Activated CD4-positive, alpha-beta T cell treated with anti-CD3 and anti-CD28 coated beads, Interleukin-2, Interleukin-4, amounts not matched to agents 100 ng/mL and 50 ng/mL, durations not matched to agents 16 hours and 8 hours (primary cell): ENCODE measurements around the gene CHPT1.
A peak's percentile ranks its signal among the peaks of the same experiment; 100 is the strongest.
"Not testable (repeated sequence)": the region's sequence is repeated elsewhere in the genome, so short reads cannot be mapped to it uniquely, and the experiment has no call there.

ENCODE experiments used
- DNase-seq: peaks from one replicate; pipeline ENCODE4 v3.0.0-alpha.2; 2020; ENCODE audit warnings: low spot score

Gene CHPT1

DNA sequence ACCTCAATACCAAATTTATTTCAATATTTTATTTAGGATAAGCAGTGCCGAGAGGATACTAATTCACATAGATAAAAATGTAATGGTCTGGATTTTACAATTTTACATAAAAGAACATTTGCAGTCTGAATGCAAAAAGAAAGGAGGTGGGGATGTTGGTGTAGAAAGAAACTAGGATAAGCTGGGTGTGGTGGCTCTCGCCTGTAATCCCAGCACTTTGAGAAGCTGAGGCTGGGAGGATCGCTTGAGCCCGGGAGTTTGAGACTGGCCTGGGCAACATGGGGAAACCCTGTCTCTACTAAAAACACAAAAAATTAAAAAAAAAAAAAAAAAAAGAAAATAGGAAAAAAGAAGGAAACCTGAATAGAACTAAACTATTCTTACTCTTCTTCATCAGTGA, 25.0 kb downstream of the CHPT1 start:
- DNase-seq = no peak

DNA sequence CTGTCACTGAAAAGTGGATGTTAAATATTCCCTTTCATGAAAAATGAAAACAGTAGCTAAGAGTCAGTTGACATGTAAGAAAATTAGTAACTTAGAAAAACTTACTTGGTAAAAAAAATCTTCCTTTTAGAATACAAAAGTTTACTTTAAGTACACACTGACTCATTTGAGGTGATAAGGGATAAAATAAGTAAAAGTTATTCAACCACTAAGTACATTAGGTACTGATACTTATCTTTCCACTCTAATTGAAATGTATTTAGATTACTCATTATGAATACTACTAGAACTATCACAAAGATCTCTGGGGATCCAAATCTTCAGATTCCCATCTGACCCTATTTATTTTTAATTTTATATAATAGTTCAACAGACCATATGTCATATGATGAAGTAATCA, 29.7 kb downstream of the CHPT1 start:
- DNase-seq = no peak

DNA sequence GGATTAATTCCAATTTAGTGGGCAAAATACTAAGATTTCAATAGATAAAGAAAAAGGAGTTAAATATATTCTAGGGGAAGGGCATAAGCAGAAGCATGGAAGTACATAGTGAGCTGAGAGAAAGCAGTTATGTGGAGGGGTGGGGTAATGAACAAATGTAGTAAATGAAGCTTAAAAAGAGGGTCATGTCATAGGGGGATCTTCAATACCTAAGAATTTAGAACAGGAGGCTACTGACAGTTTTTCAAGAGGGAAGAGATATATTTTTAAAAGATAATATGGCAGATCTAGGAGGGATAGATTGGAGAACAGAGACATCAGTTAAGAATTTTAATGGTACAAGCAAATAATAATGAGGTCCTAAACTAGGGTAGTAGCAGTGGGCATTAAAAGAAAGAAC, 32.4 kb downstream of the CHPT1 start:
- DNase-seq = no peak

DNA sequence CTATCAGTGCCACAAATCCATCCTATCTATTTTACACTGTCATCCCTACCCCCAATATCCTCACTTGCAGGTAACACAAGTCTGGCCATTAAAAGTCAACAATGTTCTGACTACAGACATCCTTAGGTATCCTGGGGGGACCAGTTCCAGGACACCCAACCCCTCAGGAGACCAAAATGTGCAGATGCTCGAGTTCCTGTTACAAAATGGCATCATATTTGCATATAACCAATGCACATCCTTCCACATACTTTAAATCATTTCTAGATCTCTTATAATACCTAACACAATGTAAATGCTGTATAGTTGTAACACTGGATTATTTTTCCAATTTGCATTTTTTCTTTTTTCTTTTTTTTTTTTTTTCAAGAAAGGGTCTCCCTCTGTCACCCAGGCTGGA, 34.9 kb downstream of the CHPT1 start:
- no peak for DNase-seq

DNA sequence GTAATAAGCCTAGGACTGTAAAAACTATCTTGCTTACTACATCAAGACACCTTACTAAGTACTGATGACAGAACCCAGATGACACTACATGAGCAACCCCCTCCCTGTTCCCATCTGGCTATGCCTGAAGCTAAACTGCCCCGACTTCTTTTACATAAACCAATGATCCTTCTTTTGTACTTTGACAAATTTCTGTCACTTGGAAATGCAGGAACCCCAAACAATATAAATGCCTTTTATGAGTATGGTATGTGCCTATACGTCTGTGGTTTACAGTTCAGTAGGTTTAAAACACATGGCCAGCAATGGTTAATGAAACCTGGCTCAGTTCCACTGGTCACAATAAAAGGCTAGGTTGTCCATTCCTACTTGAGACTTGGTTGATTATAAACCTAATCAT, 35.7 kb downstream of the CHPT1 start:
- DNase-seq = no peak

DNA sequence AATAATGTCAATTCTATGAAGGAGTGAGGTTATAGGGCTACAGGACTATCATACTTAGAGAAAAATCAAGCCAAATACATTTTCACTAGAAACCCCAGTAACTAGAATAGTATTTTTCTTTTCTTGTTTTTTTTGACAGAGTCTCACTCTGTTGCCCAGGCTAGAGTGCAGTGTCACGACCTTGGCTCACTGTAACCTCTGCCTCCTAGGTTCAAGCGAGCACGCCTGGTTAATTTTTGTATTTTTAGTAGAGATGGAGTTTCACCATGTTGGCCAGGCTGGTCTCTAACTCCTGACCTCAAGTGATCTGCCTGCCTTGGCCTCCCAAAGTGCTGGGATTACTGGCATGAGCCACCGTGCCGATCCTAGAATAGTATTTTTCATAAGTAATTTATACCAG, 37.0 kb downstream of the CHPT1 start:
- not testable (repeated sequence) for DNase-seq

DNA sequence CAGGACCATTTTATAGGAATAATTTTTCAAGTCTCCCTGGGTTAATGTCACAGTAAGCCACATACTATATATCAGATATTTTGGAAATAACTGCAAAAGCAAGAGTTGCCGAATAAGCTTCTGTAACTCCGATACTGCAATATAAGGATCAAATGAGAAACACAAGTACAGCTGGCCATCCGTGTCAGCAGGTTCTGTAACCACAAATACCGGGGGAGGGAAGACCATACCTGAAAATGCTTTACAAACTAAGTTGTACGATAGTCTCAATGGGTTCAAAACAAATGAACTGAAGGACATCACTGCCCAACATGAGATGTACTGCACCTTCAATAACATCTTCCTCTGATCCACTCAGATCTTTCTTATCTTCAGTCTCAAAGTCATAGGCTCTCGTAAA, 40.0 kb downstream of the CHPT1 start:
- DNase-seq = no peak

DNA sequence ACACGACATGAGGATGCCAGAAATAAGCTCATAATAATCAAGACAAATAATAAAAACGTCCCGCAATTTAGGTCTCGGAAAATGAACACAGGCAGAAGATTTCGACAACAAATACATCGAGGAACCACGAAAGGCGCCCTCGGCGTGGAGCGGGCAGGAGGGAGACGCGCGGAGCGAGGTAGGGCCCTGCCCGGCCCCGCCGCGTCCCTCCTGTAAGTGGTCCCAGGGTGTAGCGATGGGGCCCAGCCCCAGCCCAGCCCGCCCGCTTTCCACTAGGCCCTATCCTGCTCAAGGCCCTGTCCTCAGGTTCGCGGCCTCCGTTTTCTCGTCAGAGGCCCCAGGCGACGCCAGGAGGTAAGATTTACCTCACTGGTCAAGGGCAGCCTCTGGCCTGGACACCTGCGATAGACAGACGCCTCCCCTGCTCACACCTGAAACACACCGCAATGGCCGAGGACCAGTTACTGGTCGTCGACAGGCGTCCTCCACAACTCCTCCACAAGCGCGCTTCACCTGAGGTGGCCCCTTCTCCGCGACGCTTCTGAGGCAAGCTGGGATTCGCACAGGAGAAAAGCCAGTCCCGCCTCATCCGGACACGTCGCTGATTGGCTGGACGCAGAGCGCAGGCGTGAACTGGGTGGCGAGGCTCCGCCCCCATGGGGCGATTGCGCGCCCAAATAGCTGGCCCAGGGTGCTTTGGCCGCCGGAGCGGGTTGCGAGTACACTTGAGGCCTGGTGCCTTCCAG, 41.7 kb downstream of the CHPT1 start, which contains the start of gene SYCP3:
TSS of gene SYCP3 (minus strand) at position 543 of the 746 bp plus-strand sequence. CDS start 1,527 bp downstream, outside the sequence.
- DNase-seq = no peak

DNA sequence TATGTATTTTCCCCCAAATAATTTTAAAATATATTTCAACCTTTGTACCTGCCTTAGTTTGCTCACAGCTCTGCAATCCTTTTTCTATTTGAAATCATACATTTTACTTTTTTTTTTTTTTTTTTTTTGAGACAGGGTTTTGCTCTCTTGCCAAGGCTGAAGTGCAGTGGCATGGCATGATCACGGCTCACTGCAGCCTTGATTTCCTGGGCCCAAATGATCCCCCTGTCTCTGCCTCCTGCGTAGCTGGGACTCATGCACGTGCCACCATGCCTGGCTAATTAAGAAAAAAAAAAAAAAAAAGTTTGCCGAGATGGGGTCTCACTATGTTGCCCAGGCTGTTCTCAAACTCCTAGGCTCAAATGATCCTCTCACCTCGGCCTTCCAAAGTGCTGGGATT, 43.1 kb downstream of the CHPT1 start:
- DNase-seq = no peak

DNA sequence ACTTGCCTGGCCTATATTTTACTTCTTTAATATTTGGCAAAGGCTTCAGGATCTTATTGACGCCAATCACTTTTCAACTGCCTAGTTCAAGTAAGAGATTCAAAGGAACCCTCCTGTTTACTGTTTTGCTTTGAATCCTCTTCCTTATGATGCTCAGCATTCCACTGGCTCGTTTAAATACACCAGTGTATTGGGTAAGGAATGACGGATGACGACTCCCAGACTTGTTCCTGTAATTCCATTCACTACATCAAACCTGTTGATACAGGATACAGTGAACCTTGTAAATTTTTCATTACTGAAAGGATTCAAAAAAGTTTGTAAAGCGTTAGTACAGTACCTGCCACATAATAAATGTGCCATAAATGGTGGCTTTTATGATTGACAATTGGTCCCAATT, 43.5 kb downstream of the CHPT1 start:
- no peak for DNase-seq

DNA sequence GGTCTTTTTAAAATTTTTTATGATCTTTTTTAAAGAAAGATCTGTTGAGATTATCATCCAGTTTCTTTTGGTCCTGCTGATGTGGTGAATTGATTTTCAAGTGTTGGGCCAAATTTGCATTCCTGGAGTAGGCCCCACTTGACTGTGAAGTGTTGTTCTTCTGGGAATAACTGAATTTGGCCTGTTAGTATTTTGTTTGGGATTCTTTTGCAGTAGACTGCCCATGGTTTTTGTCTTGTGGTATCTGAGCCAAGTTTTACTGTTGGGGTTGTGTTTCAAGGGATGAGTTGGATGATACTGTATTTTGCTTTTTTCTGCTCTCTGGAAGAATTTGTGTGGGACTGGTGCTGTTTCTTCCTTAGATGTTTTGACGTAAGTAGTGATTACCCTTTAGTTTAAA, 45.8 kb downstream of the CHPT1 start:
- no peak for DNase-seq

DNA sequence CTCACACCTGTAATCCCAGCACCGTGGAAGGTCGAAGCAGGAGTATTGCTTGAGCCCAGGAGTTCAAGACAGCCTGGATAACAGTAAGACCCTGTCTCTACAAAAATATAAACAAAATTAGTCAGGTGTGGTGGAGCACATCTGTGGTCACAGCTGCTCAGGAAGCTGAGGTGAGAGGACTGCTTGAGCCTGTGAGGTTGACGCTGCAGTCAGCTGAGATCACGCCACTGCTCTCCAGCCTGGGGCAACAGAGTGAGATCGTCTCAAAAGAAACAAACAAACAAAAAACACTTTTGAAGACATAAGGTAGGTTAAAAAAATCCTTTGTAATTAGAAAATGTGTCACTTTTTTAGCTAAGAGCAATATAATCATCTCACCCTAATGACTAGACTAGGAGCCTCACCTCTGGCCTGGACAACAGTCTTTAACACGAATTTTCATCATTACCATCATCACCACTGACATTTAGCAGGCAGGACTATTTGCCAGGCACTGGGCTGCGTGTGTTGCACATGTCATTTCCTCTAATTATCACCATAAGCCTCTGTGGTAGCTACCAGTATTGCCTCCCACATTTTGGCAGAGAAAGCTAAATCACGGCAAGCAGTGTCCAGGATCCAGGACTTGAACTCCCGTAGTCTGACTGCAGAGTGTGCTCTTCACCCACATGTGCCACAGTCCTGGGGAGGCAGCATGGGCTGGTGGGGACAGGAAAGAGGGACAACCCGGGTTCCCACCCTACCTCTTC, 46.5 kb downstream of the CHPT1 start:
- DNase-seq = no peak

DNA sequence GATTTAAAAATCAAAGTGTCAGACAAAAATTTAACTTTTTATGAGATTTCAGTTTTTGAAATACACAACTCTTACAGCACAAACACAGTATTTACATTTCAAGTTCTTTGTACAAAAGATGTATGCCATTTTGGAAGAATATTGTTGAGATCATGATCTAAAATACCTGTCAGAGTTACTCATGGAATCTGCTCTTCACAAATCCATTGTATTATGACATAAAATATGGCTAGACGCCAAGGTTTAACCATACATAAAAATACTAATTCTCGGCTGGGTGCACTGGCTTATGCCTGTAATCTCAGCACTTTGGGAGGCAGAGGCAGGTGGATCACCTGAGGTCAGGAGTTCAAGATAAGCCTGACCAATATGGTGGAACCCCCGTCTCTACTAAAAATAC, 48.0 kb downstream of the CHPT1 start:
- no peak for DNase-seq

DNA sequence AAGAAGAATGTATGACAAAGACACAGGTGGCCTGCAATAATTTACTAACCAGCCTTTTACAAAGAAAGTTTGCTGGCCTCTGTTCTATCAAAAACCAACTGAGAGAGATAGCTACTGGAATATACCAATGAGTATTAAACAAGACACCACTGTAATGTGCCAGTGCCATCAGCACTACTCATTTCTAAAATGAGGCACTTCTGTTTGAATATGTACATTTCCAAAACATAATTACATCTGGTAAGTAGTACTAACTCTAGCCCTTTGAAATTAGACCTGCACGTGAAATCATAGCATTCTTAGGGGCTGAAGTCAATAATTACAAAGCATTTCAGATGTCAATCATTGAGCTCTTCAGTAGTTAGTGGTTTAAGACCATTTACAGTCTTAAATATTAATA, 48.8 kb downstream of the CHPT1 start:
- no peak for DNase-seq

DNA sequence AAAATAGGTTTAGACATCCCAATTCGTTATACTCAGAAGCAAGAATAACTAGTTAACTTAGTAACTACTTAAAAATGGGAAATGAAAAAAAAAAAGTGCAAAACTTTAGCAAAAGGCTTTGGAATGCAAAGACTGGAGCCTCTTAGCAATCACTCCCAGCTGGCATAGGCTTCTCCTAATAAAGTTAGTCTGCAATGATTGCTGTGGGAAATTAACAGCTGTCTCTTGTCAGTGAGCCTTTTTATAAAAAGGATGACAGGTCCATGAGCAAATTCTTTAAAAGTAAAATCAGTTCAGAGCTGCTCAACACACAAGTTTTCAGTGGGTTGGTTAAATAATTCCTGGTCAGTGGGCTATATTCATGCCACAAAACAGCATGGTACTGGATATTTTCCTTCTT, 49.2 kb downstream of the CHPT1 start:
- DNase-seq = no peak

DNA sequence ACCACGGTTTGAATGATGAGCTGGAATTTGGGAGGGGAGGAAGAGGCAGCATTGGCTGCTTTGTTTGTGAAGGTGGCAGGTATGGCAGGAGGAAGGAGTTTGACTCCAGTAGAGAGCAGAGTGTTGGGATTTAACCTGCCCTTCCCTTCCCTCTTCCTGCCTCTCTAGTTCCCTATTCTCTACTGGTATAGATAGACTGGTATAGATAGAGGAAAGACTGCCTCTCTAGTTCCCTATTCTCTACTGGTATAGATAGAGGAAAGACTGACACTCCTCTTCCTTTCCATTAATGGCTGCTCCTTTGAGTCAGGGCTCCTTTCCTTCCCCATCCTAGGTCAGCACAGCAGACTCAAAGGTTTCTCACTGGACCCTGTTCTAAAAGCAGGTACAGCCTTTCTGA, 50.3 kb downstream of the CHPT1 start:
- DNase-seq = no peak

DNA sequence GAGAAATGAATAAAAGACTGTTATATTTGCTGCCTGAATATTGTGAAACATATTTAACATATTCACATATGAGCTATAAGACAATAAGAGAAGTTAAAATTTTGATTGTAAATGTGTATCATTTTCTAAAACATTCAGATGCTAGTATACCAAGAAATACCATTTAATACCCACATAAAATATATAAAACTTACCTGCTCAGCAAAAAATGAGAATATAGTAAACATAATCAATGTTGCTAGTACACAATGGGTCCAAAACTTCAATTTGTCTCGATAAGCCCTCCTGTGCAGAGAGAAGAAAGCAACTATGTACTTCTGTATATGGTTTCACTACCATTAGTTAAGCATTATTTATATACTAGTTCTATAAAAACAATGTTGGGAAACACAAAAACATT, 51.5 kb downstream of the CHPT1 start:
- DNase-seq = no peak

DNA sequence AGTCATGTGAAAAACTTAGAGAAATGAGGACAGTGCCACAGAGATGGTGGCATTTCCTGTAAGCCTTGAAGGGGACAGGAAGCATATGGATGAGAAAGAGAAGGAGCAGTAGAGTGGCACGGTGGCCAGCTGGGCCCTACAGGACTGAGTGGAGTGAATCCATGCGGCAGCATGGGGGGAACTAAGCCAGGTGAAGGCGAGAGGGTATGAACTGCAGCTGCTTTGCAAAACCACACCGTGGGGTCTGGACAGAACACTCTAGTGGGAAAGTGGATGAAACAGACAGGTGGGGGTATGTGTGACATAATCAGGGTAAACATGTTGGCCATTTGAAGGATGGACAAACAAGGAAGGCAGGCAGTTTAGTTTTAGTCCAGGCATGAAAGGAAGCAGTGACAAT, 52.2 kb downstream of the CHPT1 start:
- no peak for DNase-seq

DNA sequence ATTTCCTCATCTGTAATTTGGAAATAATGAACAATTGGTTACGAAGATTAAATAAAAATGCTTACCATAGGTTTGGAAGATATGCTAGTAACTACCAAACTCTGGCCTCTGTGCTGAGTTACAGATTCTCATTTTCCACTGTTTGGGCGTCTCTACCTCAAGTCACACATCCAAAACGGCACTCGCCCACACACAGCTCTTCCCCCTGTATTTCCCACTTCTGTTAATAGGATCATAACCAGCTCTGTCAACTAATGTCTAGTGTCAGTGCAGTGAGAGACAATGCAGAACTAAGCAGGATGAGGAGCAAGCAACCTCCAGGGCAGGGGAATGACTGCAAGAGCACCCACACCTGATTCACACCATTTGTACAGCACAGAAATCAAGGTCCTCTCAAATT, 52.7 kb downstream of the CHPT1 start:
- no peak for DNase-seq

DNA sequence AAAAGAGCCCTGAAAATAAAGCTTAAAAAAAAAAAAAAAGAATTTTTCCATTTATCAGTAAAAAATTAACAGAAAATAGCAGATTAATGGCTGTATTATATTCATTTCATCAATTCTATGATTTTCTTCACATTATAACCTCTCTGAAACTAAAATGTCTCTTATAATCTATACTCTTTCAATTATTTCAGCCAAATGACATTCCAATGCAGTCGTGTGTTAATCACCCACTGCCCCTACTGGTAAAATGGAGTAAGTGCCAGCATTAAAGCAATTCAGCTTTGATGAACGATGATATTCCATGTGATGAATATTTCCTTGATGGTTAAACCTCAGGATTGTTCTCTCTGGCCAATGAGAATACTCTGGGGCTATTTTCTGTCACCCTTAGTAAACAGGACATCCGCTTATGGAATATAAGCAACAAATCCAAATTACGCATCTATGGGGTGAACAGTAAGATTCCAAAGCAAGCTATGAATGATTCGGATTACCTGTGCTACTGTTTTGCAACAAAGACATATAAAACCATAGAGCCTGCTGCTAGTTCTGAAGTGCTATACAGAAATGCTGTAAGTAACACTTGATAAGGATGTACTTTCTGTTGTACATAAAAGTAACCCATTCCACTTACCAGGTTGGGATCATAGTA, 62.1 kb downstream of the CHPT1 start:
- DNase-seq = peak; percentile 41

DNA sequence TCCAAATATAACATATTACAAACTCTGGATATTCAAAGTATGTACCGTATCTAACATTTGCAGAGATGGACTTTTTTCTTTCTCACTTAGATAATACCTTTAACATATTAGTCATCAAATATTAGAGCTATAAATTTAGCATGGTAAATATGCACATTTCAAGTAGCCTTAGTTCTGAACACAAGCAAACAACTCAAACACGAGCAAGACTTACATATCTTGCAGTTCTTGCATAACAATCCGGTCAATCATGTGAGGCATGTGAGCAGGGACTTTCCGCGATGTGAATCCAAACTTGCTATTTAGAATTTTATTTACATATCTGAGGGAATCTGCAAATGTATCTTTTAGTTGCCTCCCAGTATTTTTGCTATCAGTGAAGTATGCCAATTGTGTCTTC, 63.9 kb downstream of the CHPT1 start:
- DNase-seq = no peak

DNA sequence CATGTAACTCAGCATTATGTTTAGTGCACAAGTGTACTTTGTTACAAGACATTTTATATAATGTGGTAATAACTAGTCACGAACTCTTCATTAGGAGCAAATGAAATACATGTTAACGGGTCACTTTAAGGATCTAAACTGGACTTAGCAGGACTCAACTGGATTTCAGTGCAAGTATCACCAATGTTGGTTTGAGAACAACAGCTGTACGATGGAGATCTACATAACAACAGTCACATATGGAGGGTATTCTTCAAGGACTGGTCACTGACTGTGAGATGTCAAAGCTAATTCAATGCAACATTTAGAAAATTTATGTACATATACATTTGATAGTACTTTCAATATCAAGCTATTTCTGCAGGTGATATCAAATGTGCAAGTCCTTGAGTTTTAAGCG, 64.3 kb downstream of the CHPT1 start:
- DNase-seq = no peak

DNA sequence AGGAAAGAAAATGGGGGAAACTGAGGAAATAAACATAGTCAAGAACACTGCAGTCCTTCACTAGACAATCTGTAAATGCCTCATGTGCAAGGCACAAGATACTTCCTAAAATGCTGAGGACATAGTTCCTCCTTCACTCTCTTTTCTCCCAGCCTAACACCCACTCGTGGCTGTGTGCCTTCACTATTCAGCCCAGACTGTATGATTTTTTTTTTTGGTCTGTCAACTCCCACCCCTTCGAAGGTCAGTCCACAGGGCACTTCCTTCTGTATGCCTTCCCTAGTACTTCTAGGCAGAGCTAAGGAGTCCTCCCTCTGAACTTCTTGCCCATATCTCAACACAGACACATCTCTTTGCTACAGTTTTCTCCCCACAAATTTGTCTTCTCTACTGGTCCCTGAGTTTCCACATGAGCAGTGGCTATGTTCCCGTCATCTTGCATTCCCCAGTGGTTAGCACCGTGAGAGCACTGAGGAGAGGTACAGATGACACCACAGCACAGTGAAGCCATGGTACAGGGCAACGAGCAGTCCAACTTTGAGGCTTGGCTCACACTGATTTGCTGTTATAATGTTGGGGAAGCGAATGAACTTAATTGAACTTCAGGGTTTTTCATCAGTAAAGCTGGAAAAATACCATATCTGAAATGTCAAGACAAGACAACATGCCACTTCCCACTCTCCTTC, 65.9 kb downstream of the CHPT1 start:
- no peak for DNase-seq
